Endothelial cell of umbilical vein (primary cell): ENCODE data around the gene RASAL2. TPM values are rescaled to one million over a fixed set of nuclear protein-coding genes. Genes with fewer than 3 reads are reported as not detected.

ENCODE experiments used
- BruUV-seq: library from RNA; stranded (reverse); fragments of 400-500 nt; replicated peaks from 2 replicates; lab custom pipeline; 2021; lab: Mats Ljungman, UMichigan
- CTCF ChIA-PET: fragments of 300-600, 350-600 bp; sonication (Branson Sonifier 250); formaldehyde crosslinking; loops from one replicate; lab custom pipeline; 2021; ENCODE audit warnings: antibody characterized with exemption, inconsistent platforms; lab: Charles Lee
- POLR2A ChIA-PET: fragments of 300-600, 350-600 bp; sonication (Branson Sonifier 250); formaldehyde crosslinking; loops from one replicate; lab custom pipeline; 2021; ENCODE audit warnings: antibody characterized with exemption, inconsistent platforms; lab: Charles Lee
- DNase-seq: peaks from one replicate; pipeline ENCODE4 v3.0.0-alpha.2; 2011; ENCODE audit warnings: low read depth, low spot score
- FAIRE-seq: peaks from 2 replicates; lab custom pipeline; 2011; peaks lifted over from hg19 to GRCh38; lab: Jason Lieb, UNC
- H2AFZ ChIP-seq: 2 replicates; pipeline ENCODE4 v1.6.0; 2012; ENCODE audit warnings: low read depth, low read length, control low read depth, inconsistent platforms
- H3K27ac ChIP-seq: 2 replicates; pipeline ENCODE4 v1.5.1; 2011; ENCODE audit warnings: low read depth, mild to moderate bottlenecking, control low read depth, low read length, moderate library complexity; ENCODE audit not compliant: insufficient read depth
- H3K27me3 ChIP-seq, 2 experiments: 2 replicates each; pipeline versions ENCODE4 v1.6.0 to v1.6.1; 2011; ENCODE audit warnings: low read length in 2 of 2, mixed read lengths in 1 of 2; ENCODE audit not compliant: control insufficient read depth in 2 of 2, insufficient read depth in 2 of 2
- H3K36me3 ChIP-seq, 2 experiments: 2 replicates in 1 of 2; 3 replicates in 1 of 2; pipeline ENCODE4 v1.5.1; 2011; ENCODE audit warnings: low read length in 2 of 2, mild to moderate bottlenecking in 1 of 2, moderate library complexity in 1 of 2; ENCODE audit not compliant: control insufficient read depth in 2 of 2, insufficient read depth in 2 of 2; ENCODE audit errors: extremely low read depth in 1 of 2
- H3K4me1 ChIP-seq: 3 replicates; pipeline ENCODE4 v1.5.1; 2011; ENCODE audit warnings: mild to moderate bottlenecking, low read length; ENCODE audit not compliant: control insufficient read depth, insufficient read depth; ENCODE audit errors: extremely low read depth
- H3K4me2 ChIP-seq: 2 replicates; pipeline ENCODE4 v1.6.1; 2011; ENCODE audit warnings: low read length, control low read depth, mixed read lengths; ENCODE audit not compliant: insufficient read depth
- H3K4me3 ChIP-seq, 3 experiments: fragments of 200-600 bp in 1 of 3; sonication (generic), shearing (Covaris generic) in 1 of 3; replicated peaks in 1 of 3; 2 replicates each; pipeline ENCODE4 v1.5.1; 2011 to 2016; ENCODE audit warnings: control low read depth in 3 of 3, low read length in 3 of 3, mild to moderate bottlenecking in 2 of 3, inconsistent platforms in 1 of 3, low read depth in 1 of 3, moderate library complexity in 1 of 3; ENCODE audit not compliant: insufficient read depth in 1 of 3
- H3K79me2 ChIP-seq: 2 replicates; pipeline ENCODE4 v1.6.0; 2012; ENCODE audit warnings: low read length, inconsistent platforms; ENCODE audit not compliant: control insufficient read depth, insufficient read depth
- H3K9ac ChIP-seq: replicated peaks from 2 replicates; pipeline ENCODE3; 2011; ENCODE audit warnings: low read length, control low read depth; ENCODE audit not compliant: insufficient read depth; ENCODE audit errors: extremely low read depth
- H3K9me1 ChIP-seq: replicated peaks from 3 replicates; pipeline ENCODE4 v1.6.0; 2011; ENCODE audit warnings: mild to moderate bottlenecking, low read length; ENCODE audit not compliant: control insufficient read depth, insufficient read depth; ENCODE audit errors: extremely low read depth
- H3K9me3 ChIP-seq: replicated peaks from 2 replicates; pipeline ENCODE4 v1.5.1; 2012; ENCODE audit warnings: low read length, inconsistent platforms; ENCODE audit not compliant: control insufficient read depth, insufficient read depth
- H4K20me1 ChIP-seq: replicated peaks from 2 replicates; pipeline ENCODE3; 2011; ENCODE audit warnings: mild to moderate bottlenecking, low read length; ENCODE audit not compliant: control insufficient read depth, insufficient read depth; ENCODE audit errors: extremely low read depth
- EZH2 ChIP-seq: IDR thresholded peaks from 2 replicates; pipeline ENCODE4 v1.6.1; 2012; ENCODE audit warnings: borderline replicate concordance, low read depth, mild to moderate bottlenecking, moderate library complexity, low read length, inconsistent platforms; ENCODE audit not compliant: severe bottlenecking
- FOS ChIP-seq: IDR thresholded peaks from 2 replicates; pipeline ENCODE4 v1.6.1; 2011; ENCODE audit warnings: mild to moderate bottlenecking, low read length, moderate library complexity, borderline replicate concordance; ENCODE audit not compliant: insufficient read depth
- GATA2 ChIP-seq: IDR thresholded peaks from 2 replicates; pipeline ENCODE4 v1.7.0; 2011; ENCODE audit warnings: low read depth, mild to moderate bottlenecking, moderate library complexity, mixed read lengths, low read length; ENCODE audit not compliant: insufficient read length, insufficient read depth
- JUN ChIP-seq: IDR thresholded peaks from 2 replicates; pipeline ENCODE4 v1.6.1; 2011; ENCODE audit warnings: borderline replicate concordance, low read depth; ENCODE audit not compliant: insufficient read length, insufficient read depth
- MYC ChIP-seq: IDR thresholded peaks from one replicate; pipeline ENCODE4 v1.6.1; 2011; ENCODE audit warnings: mild to moderate bottlenecking, low read depth, low read length
- POLR2A ChIP-seq: IDR thresholded peaks from 2 replicates; pipeline ENCODE4 v1.6.1; 2012; ENCODE audit warnings: low read depth, mild to moderate bottlenecking, control low read depth, low read length
- POLR2AphosphoS5 ChIP-seq: IDR thresholded peaks from 2 replicates; pipeline ENCODE4 v1.6.1; 2012; ENCODE audit warnings: low read depth, mild to moderate bottlenecking, control low read depth, low read length, moderate library complexity; ENCODE audit not compliant: insufficient read depth
- dilution Hi-C: fragments of 300-500 bp; cut with MboI; formaldehyde crosslinking; loops from one replicate; pipeline ENCODE4 v1.15.0; 2019; ENCODE audit warnings: low sequenced_read_pairs; ENCODE audit not compliant: extremely low pct_ligation_motif_present
- intact Hi-C: fragments of 100-400 bp; cut with micrococcal nuclease; formaldehyde crosslinking; loops from one replicate; pipeline ENCODE4 v1.10.0; 2022
- polyA plus RNA-seq, 4 experiments: library from polyadenylated mRNA; depleted of rRNA in 3 of 4; stranded (reverse) in 3 of 4; unstranded in 1 of 4; fragments of >200 nt; gene quantifications; 2 replicates each; pipeline versions ENCODE4 v1.2.1 to v1.2.3, GENCODE V29; 2011 to 2012; ENCODE audit warnings: missing spikeins in 1 of 4
- total RNA-seq: library from RNA; stranded (reverse); gene quantifications from 2 replicates; pipeline ENCODE4 v1.2.3, GENCODE V29; 2021
- TF ChIP-seq, protein P1 (sequence below), 2 donors: IDR thresholded peaks; 1 replicate in 1 of 2; 2 replicates in 1 of 2; pipeline ENCODE4 v1.5.1; 2011; ENCODE audit warnings: low read length in 2 of 2, mild to moderate bottlenecking in 2 of 2, moderate library complexity in 2 of 2, control low read depth in 1 of 2, inconsistent platforms in 1 of 2, low read depth in 1 of 2; ENCODE audit not compliant: insufficient read depth in 1 of 2; ENCODE audit errors: extremely low read depth in 1 of 2
- TF ChIP-seq, protein P2 (sequence below): IDR thresholded peaks from 2 replicates; pipeline ENCODE4 v1.6.1; 2011; ENCODE audit not compliant: insufficient read depth, insufficient read length

Gene RASAL2
- total and polyA plus RNA-seq, 2 donors (not counting 3 experiments of a cell fraction or from before 2014, with no cell fraction given) = 12.5 to 15.5 TPM

DNA sequence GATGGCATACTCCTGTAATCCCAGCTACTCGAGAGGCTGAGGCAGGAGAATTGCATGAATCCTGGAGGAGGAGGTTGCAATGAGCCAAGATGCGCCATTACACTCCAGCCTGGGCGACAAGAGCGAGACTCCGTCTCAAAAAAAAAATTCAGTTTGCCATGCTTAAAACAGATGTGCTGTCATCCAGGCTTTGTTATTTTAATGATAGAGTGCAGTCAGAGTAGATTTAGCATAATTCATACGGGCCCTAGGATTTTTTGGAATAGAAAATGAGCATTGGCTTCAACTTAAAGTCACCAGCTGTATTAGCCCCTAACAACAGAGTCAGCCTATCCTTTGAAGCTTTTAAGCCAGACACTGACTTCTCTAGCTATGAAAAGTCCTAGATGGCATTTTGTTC is 124.6 kb downstream of the RASAL2 start:
- no TSS peak for BruUV-seq
- H3K4me2 ChIP-seq = no peak overlapping the region
- no peaks in the 10 kb centered on the region for H3K27me3 ChIP-seq
- H3K4me3 ChIP-seq = no peak overlapping the region
- H4K20me1 ChIP-seq = no peaks in the 10 kb centered on the region
- H3K9me3 ChIP-seq = no peaks in the 10 kb centered on the region
- ChIA-PET CTCF (interaction anchor here (0.8 to 1.3 kb wide), 6 partner anchors 10 to 186 kb away, joined by 3 to 4 read pairs (median 3); no protein-coding TSS in a partner anchor), POLR2A (interaction anchor here (0.6 kb wide), 1 partner anchor 178 kb away, joined by 3 read pairs; no protein-coding TSS in a partner anchor)
- dilution Hi-C loops = no loop called here
- DNase-seq = no peak
- H2AFZ ChIP-seq = no peak overlapping the region
- no peaks in the 10 kb centered on the region for H3K9me1 ChIP-seq
- no peak overlapping the region for H3K9ac ChIP-seq
- no peaks in the 10 kb centered on the region for H3K36me3 ChIP-seq
- TF ChIP-seq, protein P1, sequence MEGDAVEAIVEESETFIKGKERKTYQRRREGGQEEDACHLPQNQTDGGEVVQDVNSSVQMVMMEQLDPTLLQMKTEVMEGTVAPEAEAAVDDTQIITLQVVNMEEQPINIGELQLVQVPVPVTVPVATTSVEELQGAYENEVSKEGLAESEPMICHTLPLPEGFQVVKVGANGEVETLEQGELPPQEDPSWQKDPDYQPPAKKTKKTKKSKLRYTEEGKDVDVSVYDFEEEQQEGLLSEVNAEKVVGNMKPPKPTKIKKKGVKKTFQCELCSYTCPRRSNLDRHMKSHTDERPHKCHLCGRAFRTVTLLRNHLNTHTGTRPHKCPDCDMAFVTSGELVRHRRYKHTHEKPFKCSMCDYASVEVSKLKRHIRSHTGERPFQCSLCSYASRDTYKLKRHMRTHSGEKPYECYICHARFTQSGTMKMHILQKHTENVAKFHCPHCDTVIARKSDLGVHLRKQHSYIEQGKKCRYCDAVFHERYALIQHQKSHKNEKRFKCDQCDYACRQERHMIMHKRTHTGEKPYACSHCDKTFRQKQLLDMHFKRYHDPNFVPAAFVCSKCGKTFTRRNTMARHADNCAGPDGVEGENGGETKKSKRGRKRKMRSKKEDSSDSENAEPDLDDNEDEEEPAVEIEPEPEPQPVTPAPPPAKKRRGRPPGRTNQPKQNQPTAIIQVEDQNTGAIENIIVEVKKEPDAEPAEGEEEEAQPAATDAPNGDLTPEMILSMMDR (IDR thresholded peaks at IDR 0.05; ENCODE audit: extremely low read depth in 1 of 2, insufficient read depth in 1 of 2, low read depth in 1 of 2, low read length in 2 of 2) = no peak
- no peak for TF ChIP-seq POLR2A
- TF ChIP-seq, protein P2, sequence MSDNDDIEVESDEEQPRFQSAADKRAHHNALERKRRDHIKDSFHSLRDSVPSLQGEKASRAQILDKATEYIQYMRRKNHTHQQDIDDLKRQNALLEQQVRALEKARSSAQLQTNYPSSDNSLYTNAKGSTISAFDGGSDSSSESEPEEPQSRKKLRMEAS = no peak
- no peak for FAIRE-seq
- H3K27ac ChIP-seq = no peak overlapping the region
- no peaks in the 10 kb centered on the region for H3K4me1 ChIP-seq
- H3K79me2 ChIP-seq = no peaks in the 10 kb centered on the region
- intact Hi-C loops = no loop called here

DNA sequence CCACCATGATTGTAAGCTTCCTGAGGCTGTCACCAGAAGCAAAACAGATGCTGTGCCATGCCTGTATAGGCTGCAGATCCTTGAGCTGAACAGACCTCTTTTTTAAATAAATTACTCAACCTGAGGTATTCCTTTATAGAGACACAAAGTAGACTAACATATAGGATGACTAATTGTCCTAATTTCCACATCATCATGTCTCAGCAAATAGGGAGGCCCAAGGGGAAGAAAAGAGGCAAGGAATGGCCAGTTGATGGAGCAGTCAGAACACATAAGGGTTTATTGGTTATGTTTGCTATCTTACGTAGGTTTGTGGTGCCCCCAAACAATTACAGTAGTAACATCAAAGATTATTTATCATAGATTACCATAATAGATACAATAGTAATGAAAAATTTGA is 126.2 kb downstream of the RASAL2 start:
- no peaks in the 10 kb centered on the region for H3K4me1 ChIP-seq
- no peak overlapping the region for H3K27ac ChIP-seq
- H3K9me3 ChIP-seq = no peaks in the 10 kb centered on the region
- no peak overlapping the region for H2AFZ ChIP-seq
- no TSS peak for BruUV-seq
- H3K4me3 ChIP-seq = no peak overlapping the region
- TF ChIP-seq POLR2AphosphoS5 = no peak
- no peak for TF ChIP-seq POLR2A
- TF ChIP-seq, protein P1 (IDR thresholded peaks at IDR 0.05; ENCODE audit: extremely low read depth in 1 of 2, insufficient read depth in 1 of 2, low read depth in 1 of 2, low read length in 2 of 2) = no peak
- no peak for TF ChIP-seq GATA2
- no peak for TF ChIP-seq FOS
- TF ChIP-seq JUN = no peak
- no peak for TF ChIP-seq MYC
- no peak for TF ChIP-seq EZH2
- TF ChIP-seq, protein P2 = no peak
- dilution Hi-C loops (no loop called here), intact Hi-C loops (no loop called here)
- H3K9ac ChIP-seq = no peak overlapping the region
- ChIA-PET POLR2A (no interaction called here), CTCF (interaction anchor here (1.2 to 2.0 kb wide), 2 partner anchors 9 to 80 kb away, joined by 3 to 5 read pairs; no protein-coding TSS in a partner anchor)
- no peak overlapping the region for H3K4me2 ChIP-seq
- H3K79me2 ChIP-seq = no peaks in the 10 kb centered on the region
- FAIRE-seq = no peak
- no peaks in the 10 kb centered on the region for H3K27me3 ChIP-seq
- H3K36me3 ChIP-seq = no peaks in the 10 kb centered on the region
- DNase-seq = no peak
- H3K9me1 ChIP-seq = no peaks in the 10 kb centered on the region
- H4K20me1 ChIP-seq = no peaks in the 10 kb centered on the region
